ENCODE data around the gene BACH1. TPM values are rescaled to one million over a fixed set of nuclear protein-coding genes. Genes with fewer than 3 reads are reported as not detected.

BACH1 gene
- total and polyA plus RNA-seq, 4 donors: 12.1 to 103 (median 52.4) TPM

DNA sequence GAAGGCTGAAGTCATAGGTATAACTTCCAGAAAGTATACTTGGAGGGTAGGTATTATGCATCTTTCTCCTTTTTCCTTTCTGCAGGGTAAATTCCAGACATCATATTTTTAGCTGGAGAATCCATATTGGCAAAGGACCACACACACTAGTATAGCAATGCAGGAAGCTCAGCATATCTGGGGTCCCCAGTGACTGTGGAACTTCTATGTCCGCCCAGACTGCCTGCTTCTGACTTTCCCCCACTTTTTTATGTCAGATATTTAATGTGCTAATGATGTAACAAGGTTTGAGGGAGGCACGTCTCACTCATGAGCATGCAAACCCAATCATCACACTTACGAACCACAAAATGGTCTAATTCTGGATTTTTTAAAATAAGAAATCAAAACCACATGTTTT lies 90.4 kb downstream of the BACH1 start:
- WGBS, 2 donors: 92 to 94% methylated on average over 3 of the region's 3 CpGs
- Histone ChIP-seq H3K27me3 (ENCODE audit: control insufficient read depth in 1 of 2, insufficient read depth in 2 of 2, low read length in 1 of 2) (no peaks in the 10 kb centered on the region), H3K27ac (ENCODE audit: low read depth in 1 of 2, low read length in 2 of 2) (no peak overlapping the region), H3K4me3 (ENCODE audit: low read length in 2 of 2) (no peak overlapping the region), H3K36me3 (ENCODE audit: control insufficient read depth in 1 of 2, insufficient read depth in 2 of 2, low read length in 1 of 2) (no peaks in the 10 kb centered on the region), H3K4me1 (ENCODE audit: control insufficient read depth in 1 of 2, insufficient read depth in 2 of 2, low read length in 2 of 2) (no peaks in the 10 kb centered on the region), H3K9me3 (ENCODE audit: control insufficient read depth, low read length) (no peaks in the 10 kb centered on the region)
- DNase-seq: no peak
- ATAC-seq (ENCODE audit: low FRiP score): no peak
- intact Hi-C loops (cut with DNase I): no loop called here

DNA sequence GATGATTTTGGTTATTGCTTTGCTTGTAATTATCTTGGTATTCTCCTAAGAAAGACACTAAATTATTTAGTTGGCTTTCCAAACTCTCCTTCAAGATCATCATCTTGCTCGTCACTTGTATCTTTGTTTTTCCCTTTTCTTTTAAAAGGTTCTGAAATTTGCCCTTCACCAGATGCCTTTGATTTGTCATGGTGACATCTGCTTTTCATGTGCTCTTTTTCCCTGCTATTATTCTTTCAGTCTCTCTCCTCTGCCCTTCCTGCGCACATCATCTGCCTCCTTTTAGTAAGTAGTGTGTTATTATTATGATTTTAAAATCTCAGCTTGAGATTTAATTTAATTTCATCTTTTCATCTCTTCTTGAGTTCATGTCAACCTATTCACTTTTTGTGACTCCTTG lies 92.1 kb downstream of the BACH1 start:
- Histone ChIP-seq H3K36me3 (ENCODE audit: control insufficient read depth in 1 of 2, insufficient read depth in 2 of 2, low read length in 1 of 2) (no peaks in the 10 kb centered on the region), H3K27me3 (ENCODE audit: control insufficient read depth in 1 of 2, insufficient read depth in 2 of 2, low read length in 1 of 2) (no peaks in the 10 kb centered on the region), H3K4me1 (ENCODE audit: control insufficient read depth in 1 of 2, insufficient read depth in 2 of 2, low read length in 2 of 2) (no peaks in the 10 kb centered on the region), H3K27ac (ENCODE audit: low read depth in 1 of 2, low read length in 2 of 2) (no peak overlapping the region), H3K4me3 (ENCODE audit: low read length in 2 of 2) (no peak overlapping the region), H3K9me3 (ENCODE audit: control insufficient read depth, low read length) (no peaks in the 10 kb centered on the region)
- no peak for DNase-seq
- intact Hi-C loops (cut with DNase I): no loop called here
- no peak for ATAC-seq (ENCODE audit: low FRiP score)
- 96 to 97% methylated on average over 2 of the region's 2 CpGs for WGBS, 2 donors

DNA sequence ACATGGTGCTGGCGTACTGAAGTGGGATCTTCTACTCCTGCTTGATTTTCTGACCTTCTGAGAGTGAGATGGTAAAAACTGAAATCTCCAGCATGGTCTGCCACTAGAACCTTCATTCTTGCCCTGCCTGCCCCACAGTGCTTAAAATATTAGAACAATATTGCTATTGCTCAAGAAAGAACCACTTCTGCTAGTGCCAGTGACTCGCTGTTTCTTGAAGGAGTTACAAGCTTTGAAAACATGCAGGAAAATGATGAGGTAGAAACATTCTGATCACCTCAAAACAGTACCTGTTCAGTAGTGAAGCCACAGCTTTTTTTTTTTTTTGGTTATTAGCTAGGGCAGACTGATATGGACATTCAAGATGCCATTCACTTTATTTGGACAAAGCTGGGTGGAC lies 95.3 kb downstream of the BACH1 start:
- Histone ChIP-seq H3K36me3 (ENCODE audit: control insufficient read depth in 1 of 2, insufficient read depth in 2 of 2, low read length in 1 of 2) (no peaks in the 10 kb centered on the region), H3K9me3 (ENCODE audit: control insufficient read depth, low read length) (no peaks in the 10 kb centered on the region), H3K4me3 (ENCODE audit: low read length in 2 of 2) (no peak overlapping the region), H3K4me1 (ENCODE audit: control insufficient read depth in 1 of 2, insufficient read depth in 2 of 2, low read length in 2 of 2) (no peaks in the 10 kb centered on the region), H3K27me3 (ENCODE audit: control insufficient read depth in 1 of 2, insufficient read depth in 2 of 2, low read length in 1 of 2) (no peaks in the 10 kb centered on the region), H3K27ac (ENCODE audit: low read depth in 1 of 2, low read length in 2 of 2) (no peak overlapping the region)
- ATAC-seq (ENCODE audit: low FRiP score) (no peak), DNase-seq (no peak)
- intact Hi-C loops (cut with DNase I): no loop called here
- WGBS, 2 donors: 97% methylated on average over 2 of the region's 2 CpGs

Other genes with a start within 250 kb of the BACH1 start
- gene CCT8, start 225.3 kb upstream of the BACH1 start, total RNA-seq: 100 to 1,000 TPM in 1 of 2 donors, 10 to 100 TPM in 1; 88.7 to 129 TPM
- 100 to 1,000 TPM; 106 to 130 TPM for gene CCT8, start 225.3 kb upstream of the BACH1 start, polyA plus RNA-seq
- 10 to 100 TPM; 33.0 to 84.6 TPM for gene MAP3K7CL, start 168.3 kb upstream of the BACH1 start, total RNA-seq
- 10 to 100 TPM; 19.4 to 33.4 TPM for gene MAP3K7CL, start 168.3 kb upstream of the BACH1 start, polyA plus RNA-seq